Activated T-cell treated with anti-CD3 and anti-CD28 coated beads, Interleukin-2, amount 50 U/mL, for 4 hours (primary cell): ENCODE data around the gene RANBP17. TPM values are rescaled to one million over a fixed set of nuclear protein-coding genes. Genes with fewer than 3 reads are reported as not detected.

ENCODE experiments used
- ATAC-seq, 2 donors: fragments of 200-7000 bp; cut with Tn5 transposase; one replicate each; pipeline ENCODE4 v1.10.0; 2021
- DNase-seq: peaks from one replicate; pipeline ENCODE4 v3.0.0-alpha.2; 2020
- H3K27me3 Mint-ChIP-seq: one replicate; pipeline ENCODE4 v1.8.0; 2021; ENCODE audit warnings: low read depth, mixed read lengths
- H3K36me3 Mint-ChIP-seq: one replicate; pipeline ENCODE4 v1.8.0; 2022; ENCODE audit warnings: mixed read lengths; ENCODE audit not compliant: insufficient read depth
- H3K4me1 Mint-ChIP-seq: one replicate; pipeline ENCODE4 v1.8.0; 2021; ENCODE audit warnings: low read depth, mixed read lengths
- H3K4me3 Mint-ChIP-seq: one replicate; pipeline ENCODE4 v1.8.0; 2021; ENCODE audit warnings: mild to moderate bottlenecking, moderate library complexity, mixed read lengths
- H3K9me3 Mint-ChIP-seq: one replicate; pipeline ENCODE4 v1.8.0; 2021; ENCODE audit warnings: mixed read lengths
- total RNA-seq, 3 donors: library from RNA; stranded (reverse); gene quantifications; one replicate each; pipeline ENCODE4 v1.2.1, GENCODE V29; 2021

Gene RANBP17
- total RNA-seq, 3 donors from 2014 or later = 0.34 TPM; not detected in 2

DNA sequence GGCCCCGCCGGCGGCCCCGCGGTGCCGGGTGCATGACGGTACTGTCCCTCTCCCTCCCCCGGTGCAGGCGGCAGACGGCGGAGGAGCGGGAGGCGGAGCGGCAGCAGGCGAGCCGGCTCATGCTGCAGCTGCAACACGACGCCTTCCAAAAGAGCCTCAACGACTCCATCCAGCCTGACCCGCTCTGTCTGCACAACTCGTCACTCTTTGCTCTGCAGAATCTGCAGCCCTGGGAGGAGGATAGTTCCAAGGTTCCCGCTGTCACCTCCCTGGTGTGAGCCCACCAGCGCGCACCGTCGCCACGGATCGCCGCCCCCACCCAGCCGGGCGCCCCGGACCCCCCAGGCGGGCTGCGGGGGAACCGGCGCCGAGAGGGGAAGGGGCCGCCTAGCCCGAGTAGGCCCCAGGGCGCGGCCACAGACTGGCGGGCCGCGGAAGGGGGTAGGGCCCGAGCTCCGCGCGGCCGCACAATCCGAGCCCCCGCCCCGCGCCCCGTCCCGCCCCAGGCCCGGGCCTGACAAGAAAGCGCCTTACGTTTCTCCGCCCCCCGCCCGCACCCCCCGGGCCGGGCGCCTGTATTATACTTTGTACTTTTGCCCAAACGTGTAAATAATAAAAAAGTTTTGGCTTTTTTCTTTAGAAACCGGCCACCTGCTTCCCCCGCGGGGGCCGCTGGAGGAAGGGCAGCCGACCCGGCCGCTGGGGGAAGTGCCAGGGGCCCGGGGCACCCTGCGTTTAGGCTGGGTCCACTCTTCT, 449.7 kb downstream of the RANBP17 start:
- Mint-ChIP-seq H3K9me3 (no peaks in the 10 kb centered on the region), H3K27me3 (peaks cover 66% of the 10 kb centered on the region), H3K4me1 (peaks cover 28% of the 10 kb centered on the region), H3K36me3 (no peaks in the 10 kb centered on the region), H3K4me3 (no peak overlapping the region)
- DNase-seq = no peak
- ATAC-seq = peak in 1 of 2 donors; percentile 13

GRCh38 chr5:171312129-171312974, 450.5 kb downstream of the RANBP17 start:
- H3K4me1 Mint-ChIP-seq = peaks cover 28% of the 10 kb centered on the region
- H3K36me3 Mint-ChIP-seq = no peaks in the 10 kb centered on the region
- ATAC-seq = no peak
- DNase-seq = no peak
- peak overlapping the region; percentile 42 for H3K4me3 Mint-ChIP-seq
- H3K9me3 Mint-ChIP-seq = no peaks in the 10 kb centered on the region
- peaks cover 64% of the 10 kb centered on the region for H3K27me3 Mint-ChIP-seq

- no peak overlapping the region for H3K4me3 Mint-ChIP-seq
- peaks cover 66% of the 10 kb centered on the region for H3K27me3 Mint-ChIP-seq
- peaks cover 23% of the 10 kb centered on the region for H3K4me1 Mint-ChIP-seq
- no peaks in the 10 kb centered on the region for H3K36me3 Mint-ChIP-seq
- ATAC-seq (no peak), DNase-seq (no peak)
- H3K9me3 Mint-ChIP-seq = no peaks in the 10 kb centered on the region
Observed at GRCh38 chr5:171313481-171314206, 451.8 kb downstream of the RANBP17 start.

DNA sequence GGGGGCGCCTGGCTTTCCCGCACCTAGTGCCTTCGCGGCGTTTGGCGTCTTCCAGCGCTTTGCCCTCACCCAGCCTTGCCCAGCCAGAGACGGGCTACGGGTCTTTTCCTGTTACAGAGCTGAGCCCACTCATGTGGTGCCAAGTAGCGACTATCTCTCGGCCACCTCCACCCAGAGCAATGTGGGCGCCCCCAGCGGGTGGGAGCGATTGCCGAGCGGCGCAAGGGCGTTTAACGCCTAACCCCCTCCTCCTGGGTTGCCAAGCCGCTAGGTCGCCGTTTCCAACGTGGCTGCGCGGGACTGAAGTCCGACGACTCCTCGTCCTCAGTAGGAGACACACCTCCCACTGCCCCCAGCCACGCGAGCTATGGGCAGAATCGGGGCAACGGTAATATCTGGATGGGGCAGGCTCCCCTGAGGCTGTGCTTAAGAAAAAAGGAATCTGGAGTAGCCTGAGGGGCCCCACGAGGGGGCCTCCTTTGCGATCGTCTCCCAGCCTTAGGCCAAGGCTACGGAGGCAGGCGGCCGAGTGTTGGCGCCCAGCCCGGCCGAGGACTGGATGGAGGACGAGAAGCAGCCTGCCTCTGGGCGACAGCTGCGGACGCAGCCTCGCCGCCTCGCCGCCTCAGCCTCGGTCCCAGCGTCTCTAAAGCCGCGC, 453.0 kb downstream of the RANBP17 start:
- ATAC-seq (no peak), DNase-seq (no peak)
- H3K27me3 Mint-ChIP-seq = peaks cover 72% of the 10 kb centered on the region
- H3K4me3 Mint-ChIP-seq = no peak overlapping the region
- H3K4me1 Mint-ChIP-seq = peaks cover 23% of the 10 kb centered on the region
- H3K36me3 Mint-ChIP-seq = no peaks in the 10 kb centered on the region
- H3K9me3 Mint-ChIP-seq = no peaks in the 10 kb centered on the region

GRCh38 chr5:171315386-171315891, 453.6 kb downstream of the RANBP17 start:
- H3K4me3 Mint-ChIP-seq = no peak overlapping the region
- H3K9me3 Mint-ChIP-seq = no peaks in the 10 kb centered on the region
- H3K36me3 Mint-ChIP-seq = no peaks in the 10 kb centered on the region
- DNase-seq (no peak), ATAC-seq (no peak)
- peaks cover 23% of the 10 kb centered on the region for H3K4me1 Mint-ChIP-seq
- peaks cover 73% of the 10 kb centered on the region for H3K27me3 Mint-ChIP-seq

DNA sequence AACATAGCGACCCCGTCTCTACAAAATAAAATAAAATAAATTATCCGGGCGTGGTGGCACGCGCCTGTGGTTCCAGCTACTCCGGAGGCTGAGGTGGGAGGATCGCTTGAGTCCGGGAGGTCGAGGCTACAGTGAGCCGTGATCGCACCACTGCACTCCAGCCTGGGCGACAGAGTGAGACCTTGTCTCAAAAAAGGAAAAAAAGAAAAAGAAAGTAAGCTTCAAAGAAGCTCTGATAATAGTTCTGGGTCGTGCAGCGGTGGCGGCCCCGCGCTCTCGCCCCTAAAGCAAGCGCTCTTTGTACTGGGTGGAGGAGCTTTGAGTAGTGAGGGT, 454.1 kb downstream of the RANBP17 start:
- no peak overlapping the region for H3K4me3 Mint-ChIP-seq
- peaks cover 18% of the 10 kb centered on the region for H3K4me1 Mint-ChIP-seq
- no peaks in the 10 kb centered on the region for H3K36me3 Mint-ChIP-seq
- ATAC-seq (peak in 1 of 2 donors; percentile 10), DNase-seq (no peak)
- H3K27me3 Mint-ChIP-seq = peaks cover 71% of the 10 kb centered on the region
- no peaks in the 10 kb centered on the region for H3K9me3 Mint-ChIP-seq

DNA sequence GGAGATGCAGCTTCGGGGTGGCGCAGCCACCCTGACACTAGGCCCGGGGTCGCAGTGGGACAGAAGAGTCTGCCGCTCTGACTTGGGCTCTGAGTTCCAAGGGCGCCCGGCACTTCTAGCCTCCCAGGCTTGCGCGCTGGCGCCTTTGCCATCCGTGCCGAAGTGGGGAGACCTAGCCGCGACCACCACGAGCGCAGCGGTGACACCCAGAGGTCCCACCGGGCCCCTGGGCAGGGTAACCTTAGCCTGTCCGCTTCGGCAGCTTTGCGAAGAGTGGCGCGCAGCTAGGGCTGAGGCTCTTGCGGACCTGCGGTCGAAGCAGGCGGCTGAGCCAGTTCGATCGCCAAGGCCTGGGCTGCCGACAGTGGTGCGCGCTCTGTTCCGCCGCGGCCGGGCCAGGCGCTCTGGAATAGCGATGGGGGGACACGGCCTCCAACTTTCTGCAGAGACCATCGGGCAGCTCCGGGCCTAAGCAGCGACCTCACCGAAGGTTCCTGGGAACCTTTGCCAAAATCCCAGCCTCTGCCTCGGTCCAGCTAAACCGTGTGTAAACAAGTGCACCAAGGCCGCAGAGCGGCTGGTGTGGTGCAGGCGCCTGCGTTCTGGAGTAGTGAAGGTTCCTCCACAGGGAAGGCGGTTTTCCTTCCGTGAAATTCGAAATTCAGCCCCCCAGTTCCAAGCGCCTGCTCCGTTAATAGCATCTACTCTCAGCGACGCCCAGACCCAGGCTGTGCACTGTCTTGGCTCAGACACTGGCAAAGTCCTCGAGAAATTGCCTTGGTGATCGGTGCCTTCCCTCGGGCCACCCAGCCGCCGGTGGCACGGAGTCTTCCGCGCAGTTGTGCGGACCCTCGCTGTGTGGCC, 454.7 kb downstream of the RANBP17 start:
- H3K9me3 Mint-ChIP-seq = no peaks in the 10 kb centered on the region
- peak in 1 of 2 donors; percentile 6 for ATAC-seq
- H3K36me3 Mint-ChIP-seq = no peaks in the 10 kb centered on the region
- DNase-seq = no peak
- no peak overlapping the region for H3K4me3 Mint-ChIP-seq
- peaks cover 72% of the 10 kb centered on the region for H3K27me3 Mint-ChIP-seq
- H3K4me1 Mint-ChIP-seq = peaks cover 18% of the 10 kb centered on the region

DNA sequence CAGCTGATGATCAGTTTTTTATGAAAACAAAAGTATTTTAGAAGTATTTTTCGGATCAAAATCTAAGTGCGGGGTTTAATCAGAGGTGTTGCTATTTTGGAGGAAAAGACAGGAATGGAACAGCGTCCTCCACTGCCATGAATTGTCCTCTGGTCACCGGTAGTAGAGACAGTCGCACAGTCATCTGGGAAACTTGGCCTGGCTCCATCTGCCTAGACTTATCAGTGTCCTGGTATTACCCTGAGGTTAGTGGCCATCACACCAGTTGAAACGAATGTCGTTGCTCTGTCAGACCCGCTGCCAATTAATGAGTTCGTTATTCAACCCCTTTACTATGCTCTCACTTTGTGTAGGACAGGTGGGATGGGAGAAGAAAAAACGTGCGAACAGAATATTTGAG, 455.4 kb downstream of the RANBP17 start:
- H3K9me3 Mint-ChIP-seq = no peaks in the 10 kb centered on the region
- ATAC-seq (no peak), DNase-seq (no peak)
- H3K4me1 Mint-ChIP-seq = peaks cover 18% of the 10 kb centered on the region
- H3K36me3 Mint-ChIP-seq = no peaks in the 10 kb centered on the region
- no peak overlapping the region for H3K4me3 Mint-ChIP-seq
- H3K27me3 Mint-ChIP-seq = peaks cover 74% of the 10 kb centered on the region

DNA sequence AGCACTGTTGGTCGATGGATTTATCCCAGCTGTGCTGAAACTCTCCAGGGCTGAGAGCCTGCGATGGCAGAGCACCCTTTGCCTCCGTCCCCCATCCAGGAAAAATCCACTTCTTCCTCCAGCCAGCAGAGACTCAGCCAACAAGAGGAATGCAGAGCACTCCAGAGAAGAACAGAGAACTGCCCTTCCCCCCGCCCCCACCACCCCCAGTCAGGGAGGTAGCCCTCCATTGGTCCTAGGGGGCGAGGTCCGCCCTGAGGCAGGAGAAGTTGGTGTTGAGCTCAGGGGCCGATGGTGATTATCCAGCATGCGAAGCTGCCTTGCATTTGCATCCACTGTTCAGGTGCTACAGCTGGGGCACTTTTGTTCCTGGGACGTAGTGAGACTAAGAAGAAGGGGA, 456.2 kb downstream of the RANBP17 start:
- Mint-ChIP-seq H3K9me3 (no peaks in the 10 kb centered on the region), H3K4me1 (peaks cover 12% of the 10 kb centered on the region), H3K4me3 (no peak overlapping the region), H3K27me3 (peaks cover 74% of the 10 kb centered on the region), H3K36me3 (no peaks in the 10 kb centered on the region)
- DNase-seq (no peak), ATAC-seq (no peak)

DNA sequence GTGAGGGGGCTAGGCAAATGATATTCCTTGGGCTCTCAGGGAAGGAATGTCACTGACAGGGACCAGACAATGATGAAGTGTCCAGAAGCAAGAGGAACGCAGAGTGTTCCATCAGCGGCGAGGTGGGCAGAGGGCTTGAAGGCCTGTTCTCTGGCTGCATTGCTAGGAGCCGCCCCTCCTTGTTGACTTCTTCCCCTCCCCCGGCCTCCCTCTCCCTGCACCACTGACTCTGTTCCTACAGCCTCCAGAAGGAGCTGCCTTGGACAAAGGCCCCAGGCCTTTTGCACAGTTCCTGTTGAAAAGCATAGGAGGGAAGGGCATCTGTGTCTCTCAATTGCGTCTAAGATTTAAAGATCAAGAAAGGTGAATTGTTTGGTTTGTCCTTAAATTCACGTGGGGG, 459.6 kb downstream of the RANBP17 start:
- Mint-ChIP-seq H3K4me3 (no peak overlapping the region), H3K9me3 (no peaks in the 10 kb centered on the region), H3K27me3 (peaks cover 67% of the 10 kb centered on the region), H3K36me3 (no peaks in the 10 kb centered on the region), H3K4me1 (peaks cover 3% of the 10 kb centered on the region)
- ATAC-seq = no peak
- DNase-seq = no peak

- DNase-seq = no peak
- H3K4me1 Mint-ChIP-seq = no peaks in the 10 kb centered on the region
- H3K9me3 Mint-ChIP-seq = no peaks in the 10 kb centered on the region
- peaks cover 59% of the 10 kb centered on the region for H3K27me3 Mint-ChIP-seq
- no peak overlapping the region for H3K4me3 Mint-ChIP-seq
- no peaks in the 10 kb centered on the region for H3K36me3 Mint-ChIP-seq
- ATAC-seq = no peak
Observed at GRCh38 chr5:171322527-171322926, 460.7 kb downstream of the RANBP17 start.

GRCh38 chr5:171323007-171323406, 461.2 kb downstream of the RANBP17 start:
- no peaks in the 10 kb centered on the region for H3K4me1 Mint-ChIP-seq
- H3K27me3 Mint-ChIP-seq = peaks cover 54% of the 10 kb centered on the region
- no peaks in the 10 kb centered on the region for H3K9me3 Mint-ChIP-seq
- H3K4me3 Mint-ChIP-seq = no peak overlapping the region
- H3K36me3 Mint-ChIP-seq = no peaks in the 10 kb centered on the region
- DNase-seq (no peak), ATAC-seq (no peak)
